NCI-H226 (cell line): Measurements from ENCODE around the gene CRAMP1.
A peak's percentile ranks its signal among the peaks of the same experiment; 100 is the strongest.

Source experiments
- DNase-seq: peaks from one replicate; pipeline ENCODE4 v3.0.0-alpha.2; 2015

CRAMP1 gene

GRCh38 chr16:1597154-1597553, 15.0 kb upstream of the CRAMP1 start:
- DNase-seq, result no peak

- DNase-seq, result no peak
These were observed 11.1 kb upstream of the CRAMP1 start for GRCh38 chr16:1601031-1601430.

- DNase-seq, result no peak
These were observed 10.7 kb upstream of the CRAMP1 start for GRCh38 chr16:1601489-1601888.

- DNase-seq, result no peak
These were observed 9.9 kb upstream of the CRAMP1 start for GRCh38 chr16:1602285-1602684.

- no peak for DNase-seq
These were observed 5.4 kb upstream of the CRAMP1 start for GRCh38 chr16:1606774-1607173.

- DNase-seq, result no peak
These were observed 4.2 kb upstream of the CRAMP1 start for GRCh38 chr16:1607971-1608370.

GRCh38 chr16:1610071-1610898, 1.9 kb upstream of the CRAMP1 start:
- peak; percentile 73 for DNase-seq

- no peak for DNase-seq
These were observed 1.1 kb upstream of the CRAMP1 start for GRCh38 chr16:1610899-1611632.

- no peak for DNase-seq
These were observed 1.1 kb downstream of the CRAMP1 start for GRCh38 chr16:1613211-1613622.

GRCh38 chr16:1613728-1614455, 1.7 kb downstream of the CRAMP1 start:
- DNase-seq, result no peak

- DNase-seq, result no peak
These were observed 2.4 kb downstream of the CRAMP1 start for GRCh38 chr16:1614456-1615102.

GRCh38 chr16:1615761-1616160, 3.6 kb downstream of the CRAMP1 start:
- DNase-seq, result no peak

- no peak for DNase-seq
These were observed 7.8 kb downstream of the CRAMP1 start for GRCh38 chr16:1619976-1620375.

GRCh38 chr16:1620391-1620790, 8.2 kb downstream of the CRAMP1 start:
- DNase-seq, result no peak

- DNase-seq, result no peak
These were observed 9.7 kb downstream of the CRAMP1 start for GRCh38 chr16:1621851-1622250.

GRCh38 chr16:1626327-1626726, 14.2 kb downstream of the CRAMP1 start:
- DNase-seq, result no peak

- no peak for DNase-seq
These were observed 14.6 kb downstream of the CRAMP1 start for GRCh38 chr16:1626776-1627175.

GRCh38 chr16:1630450-1631213, 18.5 kb downstream of the CRAMP1 start:
- no peak for DNase-seq

- no peak for DNase-seq
These were observed 19.1 kb downstream of the CRAMP1 start for GRCh38 chr16:1631230-1631629.

GRCh38 chr16:1631931-1632637, 19.9 kb downstream of the CRAMP1 start:
- DNase-seq, result no peak

- no peak for DNase-seq
These were observed 20.4 kb downstream of the CRAMP1 start for GRCh38 chr16:1632638-1632970.

GRCh38 chr16:1633310-1633709, 21.1 kb downstream of the CRAMP1 start:
- no peak for DNase-seq
